Measurements from ENCODE around the gene STN1.

Gene STN1

DNA sequence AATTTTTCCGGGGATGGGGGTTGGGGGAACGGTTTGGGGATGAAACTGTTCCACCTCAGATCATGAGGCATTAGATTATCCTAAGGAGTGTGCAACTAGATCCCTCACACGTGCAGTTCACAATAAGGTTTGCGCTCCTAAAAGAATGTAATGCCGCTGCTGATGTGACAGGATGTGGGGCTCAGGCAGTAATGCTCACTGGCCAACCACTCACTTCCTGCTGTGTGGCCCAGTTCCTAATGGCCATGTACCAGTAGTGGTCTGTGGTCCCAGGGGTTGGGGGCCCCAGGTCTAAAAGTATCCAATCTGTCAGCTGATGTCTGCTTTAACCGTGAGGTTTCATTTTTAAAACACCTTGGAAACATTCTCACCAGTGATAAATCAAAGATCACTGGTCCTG, 2.2 kb downstream of the STN1 start:
- no peaks in the 10 kb centered on the region for H3K27me3 ChIP-seq (replicated peaks; ENCODE audit: control insufficient read depth, insufficient read depth, low read length)
- peaks cover 37% of the 10 kb centered on the region for H3K4me1 ChIP-seq (ENCODE audit: control insufficient read depth, insufficient read depth, low read length)
- H3K4me3 ChIP-seq (ENCODE audit: low read length): peak overlapping the region; percentile 95
- no peak for DNase-seq (ENCODE audit: low read depth)
- H3K36me3 ChIP-seq (ENCODE audit: control insufficient read depth, insufficient read depth, low read length, severe bottlenecking): no peaks in the 10 kb centered on the region
- H3K9ac ChIP-seq (ENCODE audit: low read length): peak overlapping the region; percentile 99
- H3K9me3 ChIP-seq (ENCODE audit: control insufficient read depth, low read length): no peaks in the 10 kb centered on the region

- Histone ChIP-seq H3K36me3 (ENCODE audit: control insufficient read depth, insufficient read depth, low read length, severe bottlenecking) (no peaks in the 10 kb centered on the region), H3K4me1 (ENCODE audit: control insufficient read depth, insufficient read depth, low read length) (peaks cover 50% of the 10 kb centered on the region), H3K4me3 (ENCODE audit: low read length) (no peak overlapping the region), H3K27me3 (replicated peaks; ENCODE audit: control insufficient read depth, insufficient read depth, low read length) (no peaks in the 10 kb centered on the region), H3K9me3 (ENCODE audit: control insufficient read depth, low read length) (no peaks in the 10 kb centered on the region), H3K9ac (ENCODE audit: low read length) (no peak overlapping the region)
- no peak for DNase-seq (ENCODE audit: low read depth)
Observed at GRCh38 chr10:103912759-103913158, 5.2 kb downstream of the STN1 start.

GRCh38 chr10:103911021-103911459, 6.9 kb downstream of the STN1 start:
- H3K4me3 ChIP-seq (ENCODE audit: low read length): no peak overlapping the region
- H3K9me3 ChIP-seq (ENCODE audit: control insufficient read depth, low read length): no peaks in the 10 kb centered on the region
- H3K36me3 ChIP-seq (ENCODE audit: control insufficient read depth, insufficient read depth, low read length, severe bottlenecking): no peaks in the 10 kb centered on the region
- DNase-seq (ENCODE audit: low read depth): no peak
- peaks cover 40% of the 10 kb centered on the region for H3K4me1 ChIP-seq (ENCODE audit: control insufficient read depth, insufficient read depth, low read length)
- no peaks in the 10 kb centered on the region for H3K27me3 ChIP-seq (replicated peaks; ENCODE audit: control insufficient read depth, insufficient read depth, low read length)
- H3K9ac ChIP-seq (ENCODE audit: low read length): peak overlapping the region; percentile 28

- peak overlapping the region; percentile 28 for H3K9ac ChIP-seq (ENCODE audit: low read length)
- DNase-seq (ENCODE audit: low read depth): no peak
- no peaks in the 10 kb centered on the region for H3K9me3 ChIP-seq (ENCODE audit: control insufficient read depth, low read length)
- H3K4me1 ChIP-seq (ENCODE audit: control insufficient read depth, insufficient read depth, low read length): peaks cover 39% of the 10 kb centered on the region
- no peak overlapping the region for H3K4me3 ChIP-seq (ENCODE audit: low read length)
- H3K36me3 ChIP-seq (ENCODE audit: control insufficient read depth, insufficient read depth, low read length, severe bottlenecking): no peaks in the 10 kb centered on the region
- H3K27me3 ChIP-seq (replicated peaks; ENCODE audit: control insufficient read depth, insufficient read depth, low read length): no peaks in the 10 kb centered on the region
Observed at GRCh38 chr10:103910442-103911012, 7.5 kb downstream of the STN1 start.

GRCh38 chr10:103905441-103905840, 12.5 kb downstream of the STN1 start:
- H3K27me3 ChIP-seq (replicated peaks; ENCODE audit: control insufficient read depth, insufficient read depth, low read length): no peaks in the 10 kb centered on the region
- DNase-seq (ENCODE audit: low read depth): peak; percentile 50
- H3K9ac ChIP-seq (ENCODE audit: low read length): peak overlapping the region; percentile 44
- peaks cover 25% of the 10 kb centered on the region for H3K4me1 ChIP-seq (ENCODE audit: control insufficient read depth, insufficient read depth, low read length)
- no peaks in the 10 kb centered on the region for H3K9me3 ChIP-seq (ENCODE audit: control insufficient read depth, low read length)
- H3K36me3 ChIP-seq (ENCODE audit: control insufficient read depth, insufficient read depth, low read length, severe bottlenecking): peaks cover 33% of the 10 kb centered on the region
- peak overlapping the region; percentile 22 for H3K4me3 ChIP-seq (ENCODE audit: low read length)

DNA sequence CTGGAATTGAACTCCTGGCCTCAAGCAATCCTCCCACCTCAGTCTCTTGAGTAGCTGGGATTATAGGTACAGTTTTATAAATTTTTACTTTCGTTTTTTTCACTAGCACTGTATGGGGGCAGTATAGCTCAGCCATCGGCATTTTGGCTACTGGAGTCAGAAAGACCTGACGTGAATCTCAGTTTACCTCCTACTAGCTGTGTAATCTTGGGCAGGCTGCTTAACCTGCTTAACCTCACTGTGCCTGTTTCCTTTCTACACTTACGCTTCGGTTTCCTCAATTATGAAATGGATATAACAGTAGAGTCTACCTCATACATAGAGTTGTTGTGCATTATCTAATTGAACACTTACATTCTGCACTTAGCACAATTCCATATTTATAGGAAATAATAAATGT, 16.7 kb downstream of the STN1 start:
- peaks cover 53% of the 10 kb centered on the region for H3K36me3 ChIP-seq (ENCODE audit: control insufficient read depth, insufficient read depth, low read length, severe bottlenecking)
- peaks cover 25% of the 10 kb centered on the region for H3K4me1 ChIP-seq (ENCODE audit: control insufficient read depth, insufficient read depth, low read length)
- DNase-seq (ENCODE audit: low read depth): no peak
- H3K27me3 ChIP-seq (replicated peaks; ENCODE audit: control insufficient read depth, insufficient read depth, low read length): no peaks in the 10 kb centered on the region
- no peaks in the 10 kb centered on the region for H3K9me3 ChIP-seq (ENCODE audit: control insufficient read depth, low read length)
- no peak overlapping the region for H3K4me3 ChIP-seq (ENCODE audit: low read length)
- no peak overlapping the region for H3K9ac ChIP-seq (ENCODE audit: low read length)

DNA sequence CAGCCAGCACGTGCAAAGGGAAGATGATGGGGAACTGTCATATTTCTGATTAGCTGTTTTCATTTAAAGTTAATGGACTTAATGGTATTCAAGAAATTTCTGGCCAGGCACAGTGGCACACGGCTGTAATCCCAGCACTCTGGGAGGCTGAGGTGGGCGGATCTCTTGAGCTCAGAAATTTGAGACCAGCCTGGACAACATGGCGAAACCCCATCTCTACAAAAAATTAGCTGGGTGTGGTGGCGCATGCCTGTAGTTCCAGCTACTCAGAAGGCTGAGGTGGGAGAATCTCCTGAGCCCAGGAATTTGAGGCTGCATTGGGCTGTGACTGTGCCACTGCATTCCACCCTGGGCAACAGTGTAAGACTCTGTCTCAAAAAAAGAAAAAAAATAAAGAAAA, 18.7 kb downstream of the STN1 start:
- no peak overlapping the region for H3K4me3 ChIP-seq (ENCODE audit: low read length)
- no peaks in the 10 kb centered on the region for H3K9me3 ChIP-seq (ENCODE audit: control insufficient read depth, low read length)
- no peak overlapping the region for H3K9ac ChIP-seq (ENCODE audit: low read length)
- H3K27me3 ChIP-seq (replicated peaks; ENCODE audit: control insufficient read depth, insufficient read depth, low read length): no peaks in the 10 kb centered on the region
- DNase-seq (ENCODE audit: low read depth): no peak
- H3K36me3 ChIP-seq (ENCODE audit: control insufficient read depth, insufficient read depth, low read length, severe bottlenecking): peaks cover 42% of the 10 kb centered on the region
- H3K4me1 ChIP-seq (ENCODE audit: control insufficient read depth, insufficient read depth, low read length): peaks cover 39% of the 10 kb centered on the region

DNA sequence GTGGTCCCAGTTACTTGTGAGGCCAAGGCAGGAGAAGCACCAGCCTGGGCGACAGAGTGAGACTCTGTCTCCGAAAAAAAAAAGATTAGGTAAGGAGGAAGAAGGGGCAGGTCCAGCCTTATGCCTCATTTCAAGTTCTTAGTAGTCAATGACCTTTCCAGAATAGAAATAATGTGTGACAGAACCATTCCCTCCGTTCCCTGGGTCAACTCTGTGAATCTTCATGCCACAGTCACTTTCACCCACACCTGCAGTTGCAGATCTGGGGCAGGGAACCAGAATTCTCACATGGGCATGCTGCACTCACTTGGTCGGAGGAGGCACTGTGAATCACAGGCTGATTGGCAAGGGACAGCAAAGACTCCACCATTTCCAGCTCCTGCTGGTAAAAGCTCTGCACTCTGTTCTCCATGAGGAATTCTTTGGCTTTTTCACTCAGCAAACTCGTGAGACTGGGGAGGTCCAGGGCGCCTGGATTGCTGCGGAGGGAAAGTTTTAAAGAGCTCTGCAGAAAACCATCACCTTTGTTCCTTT, 20.7 kb downstream of the STN1 start:
- H3K9me3 ChIP-seq (ENCODE audit: control insufficient read depth, low read length): no peaks in the 10 kb centered on the region
- peak overlapping the region; percentile 55 for H3K9ac ChIP-seq (ENCODE audit: low read length)
- H3K4me1 ChIP-seq (ENCODE audit: control insufficient read depth, insufficient read depth, low read length): peaks cover 48% of the 10 kb centered on the region
- DNase-seq (ENCODE audit: low read depth): no peak
- H3K27me3 ChIP-seq (replicated peaks; ENCODE audit: control insufficient read depth, insufficient read depth, low read length): no peaks in the 10 kb centered on the region
- H3K36me3 ChIP-seq (ENCODE audit: control insufficient read depth, insufficient read depth, low read length, severe bottlenecking): peaks cover 28% of the 10 kb centered on the region
- H3K4me3 ChIP-seq (ENCODE audit: low read length): peak overlapping the region; percentile 38

GRCh38 chr10:103896225-103896624, 21.8 kb downstream of the STN1 start:
- peaks cover 37% of the 10 kb centered on the region for H3K36me3 ChIP-seq (ENCODE audit: control insufficient read depth, insufficient read depth, low read length, severe bottlenecking)
- no peaks in the 10 kb centered on the region for H3K27me3 ChIP-seq (replicated peaks; ENCODE audit: control insufficient read depth, insufficient read depth, low read length)
- H3K9me3 ChIP-seq (ENCODE audit: control insufficient read depth, low read length): no peaks in the 10 kb centered on the region
- no peak overlapping the region for H3K4me3 ChIP-seq (ENCODE audit: low read length)
- peaks cover 48% of the 10 kb centered on the region for H3K4me1 ChIP-seq (ENCODE audit: control insufficient read depth, insufficient read depth, low read length)
- DNase-seq (ENCODE audit: low read depth): peak; percentile 62
- no peak overlapping the region for H3K9ac ChIP-seq (ENCODE audit: low read length)

- H3K27me3 ChIP-seq (replicated peaks; ENCODE audit: control insufficient read depth, insufficient read depth, low read length): no peaks in the 10 kb centered on the region
- H3K4me1 ChIP-seq (ENCODE audit: control insufficient read depth, insufficient read depth, low read length): peaks cover 48% of the 10 kb centered on the region
- H3K9me3 ChIP-seq (ENCODE audit: control insufficient read depth, low read length): no peaks in the 10 kb centered on the region
- peak; percentile 67 for DNase-seq (ENCODE audit: low read depth)
- H3K4me3 ChIP-seq (ENCODE audit: low read length): peak overlapping the region; percentile 73
- H3K36me3 ChIP-seq (ENCODE audit: control insufficient read depth, insufficient read depth, low read length, severe bottlenecking): peaks cover 43% of the 10 kb centered on the region
- H3K9ac ChIP-seq (ENCODE audit: low read length): peak overlapping the region; percentile 72
Observed at GRCh38 chr10:103895411-103896186, 22.4 kb downstream of the STN1 start.

DNA sequence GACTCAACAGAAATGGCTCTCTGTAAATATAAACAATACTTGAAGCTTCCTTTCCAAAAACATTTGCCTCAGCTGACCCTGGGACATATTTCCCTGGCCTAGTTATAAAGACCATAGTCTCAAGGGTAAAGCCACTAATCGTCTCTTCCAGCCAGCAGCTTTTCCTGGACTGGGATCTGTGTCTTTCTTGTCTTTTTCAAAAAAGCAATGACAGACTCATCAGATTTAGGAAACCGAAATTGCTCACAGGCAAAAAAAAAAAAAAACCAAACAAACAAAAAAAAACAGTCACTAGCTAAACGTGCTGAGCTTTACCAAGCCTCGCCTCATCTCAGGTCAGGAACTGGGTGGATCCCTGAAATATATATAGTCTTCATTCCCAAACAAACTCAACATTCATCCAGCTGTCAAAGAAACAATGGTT, 23.5 kb downstream of the STN1 start:
- no peaks in the 10 kb centered on the region for H3K9me3 ChIP-seq (ENCODE audit: control insufficient read depth, low read length)
- peak overlapping the region; percentile 73 for H3K4me3 ChIP-seq (ENCODE audit: low read length)
- H3K4me1 ChIP-seq (ENCODE audit: control insufficient read depth, insufficient read depth, low read length): peaks cover 48% of the 10 kb centered on the region
- H3K36me3 ChIP-seq (ENCODE audit: control insufficient read depth, insufficient read depth, low read length, severe bottlenecking): peaks cover 41% of the 10 kb centered on the region
- H3K9ac ChIP-seq (ENCODE audit: low read length): peak overlapping the region; percentile 72
- H3K27me3 ChIP-seq (replicated peaks; ENCODE audit: control insufficient read depth, insufficient read depth, low read length): no peaks in the 10 kb centered on the region
- DNase-seq (ENCODE audit: low read depth): peak; percentile 58

Data from adipocyte (in vitro differentiated cells).